GM19099 (cell line): ENCODE measurements around the gene PHC2.

Experiments used
- POLR2A ChIP-seq: IDR thresholded peaks from 3 replicates; pipeline ENCODE4 v1.6.1; 2011; ENCODE audit warnings: low read depth; ENCODE audit not compliant: insufficient read length; ENCODE audit errors: extremely low read depth

Gene PHC2

GRCh38 chr1:33288976-33289857 lies 141.7 kb downstream of the PHC2 start:
- no peak for TF ChIP-seq POLR2A

GRCh38 chr1:33287317-33287716 lies 143.6 kb downstream of the PHC2 start:
- no peak for TF ChIP-seq POLR2A

GRCh38 chr1:33286451-33287185 lies 144.3 kb downstream of the PHC2 start:
- TF ChIP-seq POLR2A: no peak

- TF ChIP-seq POLR2A: no peak
These were observed 146.8 kb downstream of the PHC2 start for GRCh38 chr1:33284049-33284448.

DNA sequence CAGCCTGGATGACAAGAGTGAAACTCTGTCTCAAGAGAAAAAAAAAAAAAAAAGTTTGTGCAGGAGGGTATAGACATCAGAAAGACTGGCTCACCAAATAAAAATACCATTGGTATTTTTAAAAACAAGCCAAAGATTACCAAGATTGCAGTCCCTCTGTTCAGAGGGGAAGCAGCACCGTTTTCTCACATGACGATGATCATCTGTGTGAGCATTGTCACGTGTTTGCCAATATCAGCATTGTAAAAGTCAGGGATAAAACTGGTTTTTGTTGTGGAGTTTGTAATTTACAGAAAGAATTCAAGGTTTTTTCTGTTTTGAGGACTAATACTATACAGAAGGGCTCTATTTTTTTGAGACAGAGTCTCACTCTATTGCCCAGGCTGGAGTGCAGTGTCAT lies 148.1 kb downstream of the PHC2 start:
- TF ChIP-seq POLR2A: no peak

- no peak for TF ChIP-seq POLR2A
These were observed 149.2 kb downstream of the PHC2 start for GRCh38 chr1:33281554-33282303.

DNA sequence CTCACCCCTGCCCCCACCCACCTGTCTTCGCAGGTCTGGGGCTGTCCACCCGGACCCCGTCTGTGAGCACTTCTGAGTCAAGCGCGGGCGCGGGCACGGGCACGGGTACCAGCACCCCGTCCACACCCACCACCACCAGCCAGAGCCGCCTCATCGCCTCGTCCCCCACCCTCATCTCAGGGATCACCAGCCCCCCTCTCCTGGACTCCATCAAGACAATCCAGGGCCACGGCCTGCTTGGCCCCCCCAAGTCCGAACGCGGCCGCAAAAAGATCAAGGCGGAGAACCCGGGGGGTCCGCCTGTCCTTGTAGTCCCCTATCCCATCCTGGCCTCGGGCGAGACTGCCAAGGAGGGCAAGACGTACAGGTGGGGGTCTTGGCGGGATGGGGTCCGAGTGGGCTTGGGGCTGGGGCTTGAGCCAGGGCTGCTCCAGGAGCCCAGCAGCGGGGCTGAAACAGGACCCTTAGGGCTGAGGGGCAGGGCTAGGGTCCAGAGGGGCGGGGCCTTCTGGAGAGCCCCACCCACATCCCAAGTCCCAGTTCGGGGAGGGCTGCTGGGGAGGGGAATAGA lies 150.7 kb downstream of the PHC2 start:
- no peak for TF ChIP-seq POLR2A

GRCh38 chr1:33277488-33278084 lies 153.3 kb downstream of the PHC2 start:
- TF ChIP-seq POLR2A: no peak

GRCh38 chr1:33276573-33277298 lies 154.2 kb downstream of the PHC2 start:
- no peak for TF ChIP-seq POLR2A

GRCh38 chr1:33275706-33276572 lies 155.0 kb downstream of the PHC2 start:
- no peak for TF ChIP-seq POLR2A

GRCh38 chr1:33275195-33275594 lies 155.7 kb downstream of the PHC2 start:
- no peak for TF ChIP-seq POLR2A

DNA sequence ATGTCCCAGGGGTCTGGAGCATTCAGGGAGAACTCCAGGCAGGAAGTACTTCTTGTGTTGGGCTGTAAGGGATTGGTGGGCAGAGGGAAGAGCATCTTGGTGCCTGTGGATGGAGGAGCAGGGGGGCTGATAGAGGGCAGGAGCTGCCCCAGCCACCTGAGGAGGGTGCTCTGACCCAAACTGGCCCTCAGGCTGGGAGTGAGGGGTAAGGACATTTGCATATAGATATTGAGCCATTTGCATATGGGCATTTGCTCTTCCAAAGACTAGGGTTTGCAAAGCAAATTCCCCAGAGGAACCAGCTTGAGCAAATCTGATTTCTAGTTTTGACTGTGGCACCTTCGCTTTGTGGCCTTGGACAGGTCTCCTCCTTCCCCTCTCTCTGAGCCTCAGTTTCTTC lies 156.4 kb downstream of the PHC2 start:
- no peak for TF ChIP-seq POLR2A

GRCh38 chr1:33273961-33274371 lies 156.9 kb downstream of the PHC2 start:
- TF ChIP-seq POLR2A: no peak
